ENCODE data around the gene ELOF1.

ELOF1 gene

DNA sequence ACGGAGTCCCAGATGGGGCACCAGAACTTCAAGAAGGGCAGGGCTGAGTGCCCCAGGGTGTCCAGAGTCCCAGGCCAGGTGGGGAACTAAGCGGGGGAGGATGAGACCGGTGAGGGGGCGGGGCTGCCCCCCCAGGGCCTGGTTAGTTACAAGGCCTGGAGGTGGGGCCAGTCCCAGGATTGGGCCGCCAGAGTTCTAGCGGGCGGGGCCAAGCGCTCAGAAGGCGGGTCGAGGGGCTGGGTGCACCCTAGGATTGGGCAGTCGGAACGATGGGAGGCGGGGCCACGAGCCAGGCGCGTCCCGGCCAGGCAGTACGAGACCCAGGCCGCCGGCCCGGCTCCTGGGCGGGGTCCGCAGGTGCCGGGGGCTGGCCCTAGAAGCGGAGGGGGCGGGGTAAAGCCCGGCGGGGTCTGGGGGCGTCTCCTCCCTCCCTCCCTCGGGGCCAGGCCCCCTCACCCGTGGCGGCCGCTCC is 54.0 kb downstream of the ELOF1 start (continued):
- TF ChIP-seq ZNF76 (tag by site-specific recombination; IDR thresholded peaks at IDR 0.05; ENCODE audit: borderline replicate concordance, low read depth) (no peak), IKZF3 (tag by site-specific recombination; IDR thresholded peaks at IDR 0.05) (no peak), ZNF146 (tag by site-specific recombination; IDR thresholded peaks at IDR 0.05) (no peak), KLF16 (tag by site-specific recombination; IDR thresholded peaks at IDR 0.05) (0 out of 2 replicates have a peak, but pooled peaks have one; percentile 21), ZBTB20 (tag by site-specific recombination; IDR thresholded peaks at IDR 0.05) (peak; percentile 4; the same call in 1 of the 2 replicates), SP7 (tag by site-specific recombination; IDR thresholded peaks at IDR 0.05) (no peak), ZNF785 (tag by site-specific recombination; IDR thresholded peaks at IDR 0.05) (no peak), ZNF404 (tag by site-specific recombination; IDR thresholded peaks at IDR 0.05) (no peak), SP3 (tag by site-specific recombination; IDR thresholded peaks at IDR 0.05) (peak; percentile 95), ZFP69B (tag by site-specific recombination; IDR thresholded peaks at IDR 0.05) (no peak), ZNF624 (tag by site-specific recombination; IDR thresholded peaks at IDR 0.05) (no peak), ZNF391 (tag by site-specific recombination; IDR thresholded peaks at IDR 0.05; ENCODE audit: borderline replicate concordance, low read depth) (no peak), ZNF311 (tag by site-specific recombination; IDR thresholded peaks at IDR 0.05; ENCODE audit: borderline replicate concordance) (no peak), ZEB2 (tag by site-specific recombination; IDR thresholded peaks at IDR 0.05) (peak; percentile 51; the same call in 1 of the 2 replicates), ZNF530 (tag by site-specific recombination; IDR thresholded peaks at IDR 0.05; ENCODE audit: low read depth) (no peak), BCL11B (tag by site-specific recombination; IDR thresholded peaks at IDR 0.05; ENCODE audit: low read depth) (no peak), ZNF239 (tag by site-specific recombination; IDR thresholded peaks at IDR 0.05) (no peak), ZBTB48 (tag by site-specific recombination; IDR thresholded peaks at IDR 0.05) (no peak; the same call in 1 of the 2 replicates), ZNF23 (tag by site-specific recombination; IDR thresholded peaks at IDR 0.05; ENCODE audit: borderline replicate concordance) (no peak), MYNN (tag by site-specific recombination; IDR thresholded peaks at IDR 0.05; ENCODE audit: borderline replicate concordance) (no peak)
- TF ChIP-seq, protein P1, sequence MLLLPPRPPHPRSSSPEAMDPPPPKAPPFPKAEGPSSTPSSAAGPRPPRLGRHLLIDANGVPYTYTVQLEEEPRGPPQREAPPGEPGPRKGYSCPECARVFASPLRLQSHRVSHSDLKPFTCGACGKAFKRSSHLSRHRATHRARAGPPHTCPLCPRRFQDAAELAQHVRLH (tag by site-specific recombination; IDR thresholded peaks at IDR 0.05) = no peak; the same call in 1 of the 2 replicates
- TF ChIP-seq, protein P2, sequence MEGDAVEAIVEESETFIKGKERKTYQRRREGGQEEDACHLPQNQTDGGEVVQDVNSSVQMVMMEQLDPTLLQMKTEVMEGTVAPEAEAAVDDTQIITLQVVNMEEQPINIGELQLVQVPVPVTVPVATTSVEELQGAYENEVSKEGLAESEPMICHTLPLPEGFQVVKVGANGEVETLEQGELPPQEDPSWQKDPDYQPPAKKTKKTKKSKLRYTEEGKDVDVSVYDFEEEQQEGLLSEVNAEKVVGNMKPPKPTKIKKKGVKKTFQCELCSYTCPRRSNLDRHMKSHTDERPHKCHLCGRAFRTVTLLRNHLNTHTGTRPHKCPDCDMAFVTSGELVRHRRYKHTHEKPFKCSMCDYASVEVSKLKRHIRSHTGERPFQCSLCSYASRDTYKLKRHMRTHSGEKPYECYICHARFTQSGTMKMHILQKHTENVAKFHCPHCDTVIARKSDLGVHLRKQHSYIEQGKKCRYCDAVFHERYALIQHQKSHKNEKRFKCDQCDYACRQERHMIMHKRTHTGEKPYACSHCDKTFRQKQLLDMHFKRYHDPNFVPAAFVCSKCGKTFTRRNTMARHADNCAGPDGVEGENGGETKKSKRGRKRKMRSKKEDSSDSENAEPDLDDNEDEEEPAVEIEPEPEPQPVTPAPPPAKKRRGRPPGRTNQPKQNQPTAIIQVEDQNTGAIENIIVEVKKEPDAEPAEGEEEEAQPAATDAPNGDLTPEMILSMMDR (tag by site-specific recombination; IDR thresholded peaks at IDR 0.05) = no peak
- TF ChIP-seq, protein P3, sequence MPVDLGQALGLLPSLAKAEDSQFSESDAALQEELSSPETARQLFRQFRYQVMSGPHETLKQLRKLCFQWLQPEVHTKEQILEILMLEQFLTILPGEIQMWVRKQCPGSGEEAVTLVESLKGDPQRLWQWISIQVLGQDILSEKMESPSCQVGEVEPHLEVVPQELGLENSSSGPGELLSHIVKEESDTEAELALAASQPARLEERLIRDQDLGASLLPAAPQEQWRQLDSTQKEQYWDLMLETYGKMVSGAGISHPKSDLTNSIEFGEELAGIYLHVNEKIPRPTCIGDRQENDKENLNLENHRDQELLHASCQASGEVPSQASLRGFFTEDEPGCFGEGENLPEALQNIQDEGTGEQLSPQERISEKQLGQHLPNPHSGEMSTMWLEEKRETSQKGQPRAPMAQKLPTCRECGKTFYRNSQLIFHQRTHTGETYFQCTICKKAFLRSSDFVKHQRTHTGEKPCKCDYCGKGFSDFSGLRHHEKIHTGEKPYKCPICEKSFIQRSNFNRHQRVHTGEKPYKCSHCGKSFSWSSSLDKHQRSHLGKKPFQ (tag by site-specific recombination; IDR thresholded peaks at IDR 0.05) = no peak
- TF ChIP-seq, protein P4, sequence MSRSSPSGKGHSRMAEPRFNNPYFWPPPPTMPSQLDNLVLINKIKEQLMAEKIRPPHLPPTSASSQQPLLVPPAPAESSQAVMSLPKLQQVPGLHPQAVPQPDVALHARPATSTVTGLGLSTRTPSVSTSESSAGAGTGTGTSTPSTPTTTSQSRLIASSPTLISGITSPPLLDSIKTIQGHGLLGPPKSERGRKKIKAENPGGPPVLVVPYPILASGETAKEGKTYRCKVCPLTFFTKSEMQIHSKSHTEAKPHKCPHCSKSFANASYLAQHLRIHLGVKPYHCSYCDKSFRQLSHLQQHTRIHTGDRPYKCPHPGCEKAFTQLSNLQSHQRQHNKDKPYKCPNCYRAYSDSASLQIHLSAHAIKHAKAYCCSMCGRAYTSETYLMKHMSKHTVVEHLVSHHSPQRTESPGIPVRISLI (tag by site-specific recombination; IDR thresholded peaks at IDR 0.05) = no peak
- TF ChIP-seq, protein P5, sequence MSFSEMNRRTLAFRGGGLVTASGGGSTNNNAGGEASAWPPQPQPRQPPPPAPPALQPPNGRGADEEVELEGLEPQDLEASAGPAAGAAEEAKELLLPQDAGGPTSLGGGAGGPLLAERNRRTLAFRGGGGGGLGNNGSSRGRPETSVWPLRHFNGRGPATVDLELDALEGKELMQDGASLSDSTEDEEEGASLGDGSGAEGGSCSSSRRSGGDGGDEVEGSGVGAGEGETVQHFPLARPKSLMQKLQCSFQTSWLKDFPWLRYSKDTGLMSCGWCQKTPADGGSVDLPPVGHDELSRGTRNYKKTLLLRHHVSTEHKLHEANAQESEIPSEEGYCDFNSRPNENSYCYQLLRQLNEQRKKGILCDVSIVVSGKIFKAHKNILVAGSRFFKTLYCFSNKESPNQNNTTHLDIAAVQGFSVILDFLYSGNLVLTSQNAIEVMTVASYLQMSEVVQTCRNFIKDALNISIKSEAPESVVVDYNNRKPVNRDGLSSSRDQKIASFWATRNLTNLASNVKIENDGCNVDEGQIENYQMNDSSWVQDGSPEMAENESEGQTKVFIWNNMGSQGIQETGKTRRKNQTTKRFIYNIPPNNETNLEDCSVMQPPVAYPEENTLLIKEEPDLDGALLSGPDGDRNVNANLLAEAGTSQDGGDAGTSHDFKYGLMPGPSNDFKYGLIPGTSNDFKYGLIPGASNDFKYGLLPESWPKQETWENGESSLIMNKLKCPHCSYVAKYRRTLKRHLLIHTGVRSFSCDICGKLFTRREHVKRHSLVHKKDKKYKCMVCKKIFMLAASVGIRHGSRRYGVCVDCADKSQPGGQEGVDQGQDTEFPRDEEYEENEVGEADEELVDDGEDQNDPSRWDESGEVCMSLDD (tag by site-specific recombination; IDR thresholded peaks at IDR 0.05) = 0 out of 2 replicates have a peak, but pooled peaks have one; percentile 8
- TF ChIP-seq, protein P6, sequence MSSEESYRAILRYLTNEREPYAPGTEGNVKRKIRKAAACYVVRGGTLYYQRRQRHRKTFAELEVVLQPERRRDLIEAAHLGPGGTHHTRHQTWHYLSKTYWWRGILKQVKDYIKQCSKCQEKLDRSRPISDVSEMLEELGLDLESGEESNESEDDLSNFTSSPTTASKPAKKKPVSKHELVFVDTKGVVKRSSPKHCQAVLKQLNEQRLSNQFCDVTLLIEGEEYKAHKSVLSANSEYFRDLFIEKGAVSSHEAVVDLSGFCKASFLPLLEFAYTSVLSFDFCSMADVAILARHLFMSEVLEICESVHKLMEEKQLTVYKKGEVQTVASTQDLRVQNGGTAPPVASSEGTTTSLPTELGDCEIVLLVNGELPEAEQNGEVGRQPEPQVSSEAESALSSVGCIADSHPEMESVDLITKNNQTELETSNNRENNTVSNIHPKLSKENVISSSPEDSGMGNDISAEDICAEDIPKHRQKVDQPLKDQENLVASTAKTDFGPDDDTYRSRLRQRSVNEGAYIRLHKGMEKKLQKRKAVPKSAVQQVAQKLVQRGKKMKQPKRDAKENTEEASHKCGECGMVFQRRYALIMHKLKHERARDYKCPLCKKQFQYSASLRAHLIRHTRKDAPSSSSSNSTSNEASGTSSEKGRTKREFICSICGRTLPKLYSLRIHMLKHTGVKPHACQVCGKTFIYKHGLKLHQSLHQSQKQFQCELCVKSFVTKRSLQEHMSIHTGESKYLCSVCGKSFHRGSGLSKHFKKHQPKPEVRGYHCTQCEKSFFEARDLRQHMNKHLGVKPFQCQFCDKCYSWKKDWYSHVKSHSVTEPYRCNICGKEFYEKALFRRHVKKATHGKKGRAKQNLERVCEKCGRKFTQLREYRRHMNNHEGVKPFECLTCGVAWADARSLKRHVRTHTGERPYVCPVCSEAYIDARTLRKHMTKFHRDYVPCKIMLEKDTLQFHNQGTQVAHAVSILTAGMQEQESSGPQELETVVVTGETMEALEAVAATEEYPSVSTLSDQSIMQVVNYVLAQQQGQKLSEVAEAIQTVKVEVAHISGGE (tag by site-specific recombination; conservative IDR thresholded peaks at IDR 0.05; ENCODE audit: low read depth) = no peak
- TF ChIP-seq, protein P7, sequence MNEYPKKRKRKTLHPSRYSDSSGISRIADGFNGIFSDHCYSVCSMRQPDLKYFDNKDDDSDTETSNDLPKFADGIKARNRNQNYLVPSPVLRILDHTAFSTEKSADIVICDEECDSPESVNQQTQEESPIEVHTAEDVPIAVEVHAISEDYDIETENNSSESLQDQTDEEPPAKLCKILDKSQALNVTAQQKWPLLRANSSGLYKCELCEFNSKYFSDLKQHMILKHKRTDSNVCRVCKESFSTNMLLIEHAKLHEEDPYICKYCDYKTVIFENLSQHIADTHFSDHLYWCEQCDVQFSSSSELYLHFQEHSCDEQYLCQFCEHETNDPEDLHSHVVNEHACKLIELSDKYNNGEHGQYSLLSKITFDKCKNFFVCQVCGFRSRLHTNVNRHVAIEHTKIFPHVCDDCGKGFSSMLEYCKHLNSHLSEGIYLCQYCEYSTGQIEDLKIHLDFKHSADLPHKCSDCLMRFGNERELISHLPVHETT (tag by site-specific recombination; IDR thresholded peaks at IDR 0.05) = no peak
